RKO (cell line): ENCODE measurements around the gene COX6B2.
A peak's percentile ranks its signal among the peaks of the same experiment; 100 is the strongest.

ENCODE experiments used
- DNase-seq: peaks from one replicate; pipeline ENCODE4 v3.0.0-alpha.2; 2016; ENCODE audit warnings: low spot score

COX6B2 gene

GRCh38 chr19:55383279-55384130, 29.0 kb upstream of the COX6B2 start:
- peak; percentile 77 for DNase-seq

DNA sequence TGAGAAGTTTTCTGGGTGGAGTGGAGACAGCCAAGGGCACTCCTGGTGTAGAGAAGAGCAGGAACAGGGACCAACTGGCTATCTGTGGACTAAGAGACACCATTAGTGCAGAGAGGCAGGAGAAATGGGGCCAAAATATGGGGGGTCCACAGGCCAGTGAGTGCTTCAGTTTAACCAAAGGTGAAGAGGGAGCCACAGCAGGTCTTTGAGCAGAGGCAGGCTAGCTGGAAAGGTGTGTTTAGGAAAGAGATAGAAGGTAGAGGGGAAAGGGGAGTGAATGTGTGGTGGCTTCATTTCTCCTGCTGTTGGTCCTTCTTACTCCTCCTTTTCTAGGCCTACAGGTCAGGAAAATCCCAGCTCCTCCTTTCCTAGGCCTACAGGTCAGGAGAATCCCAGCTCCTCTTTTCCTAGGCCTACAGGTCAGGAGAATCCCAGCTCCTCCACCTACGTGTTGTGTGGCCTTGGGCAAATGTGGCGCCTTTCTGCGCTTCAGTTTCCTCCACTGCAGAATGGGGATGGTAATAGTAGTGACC, 28.1 kb upstream of the COX6B2 start:
- no peak for DNase-seq

- DNase-seq, result no peak
Measured at GRCh38 chr19:55382013-55382412, 27.5 kb upstream of the COX6B2 start.

- DNase-seq, result no peak
Measured at GRCh38 chr19:55379174-55379573, 24.7 kb upstream of the COX6B2 start.

GRCh38 chr19:55377356-55378131, 23.0 kb upstream of the COX6B2 start:
- no peak for DNase-seq

GRCh38 chr19:55376241-55376933, 21.9 kb upstream of the COX6B2 start, which contains the start of gene TMEM190:
Gene TMEM190 (plus strand): TSS chr19:55376826. CDS start chr19:55376854, 28 bp downstream.
- no peak for DNase-seq

GRCh38 chr19:55373993-55374757, 19.7 kb upstream of the COX6B2 start:
- no peak for DNase-seq

GRCh38 chr19:55373306-55373992, 18.9 kb upstream of the COX6B2 start:
- no peak for DNase-seq

- no peak for DNase-seq
Measured at GRCh38 chr19:55372316-55373081, 18.0 kb upstream of the COX6B2 start.

DNA sequence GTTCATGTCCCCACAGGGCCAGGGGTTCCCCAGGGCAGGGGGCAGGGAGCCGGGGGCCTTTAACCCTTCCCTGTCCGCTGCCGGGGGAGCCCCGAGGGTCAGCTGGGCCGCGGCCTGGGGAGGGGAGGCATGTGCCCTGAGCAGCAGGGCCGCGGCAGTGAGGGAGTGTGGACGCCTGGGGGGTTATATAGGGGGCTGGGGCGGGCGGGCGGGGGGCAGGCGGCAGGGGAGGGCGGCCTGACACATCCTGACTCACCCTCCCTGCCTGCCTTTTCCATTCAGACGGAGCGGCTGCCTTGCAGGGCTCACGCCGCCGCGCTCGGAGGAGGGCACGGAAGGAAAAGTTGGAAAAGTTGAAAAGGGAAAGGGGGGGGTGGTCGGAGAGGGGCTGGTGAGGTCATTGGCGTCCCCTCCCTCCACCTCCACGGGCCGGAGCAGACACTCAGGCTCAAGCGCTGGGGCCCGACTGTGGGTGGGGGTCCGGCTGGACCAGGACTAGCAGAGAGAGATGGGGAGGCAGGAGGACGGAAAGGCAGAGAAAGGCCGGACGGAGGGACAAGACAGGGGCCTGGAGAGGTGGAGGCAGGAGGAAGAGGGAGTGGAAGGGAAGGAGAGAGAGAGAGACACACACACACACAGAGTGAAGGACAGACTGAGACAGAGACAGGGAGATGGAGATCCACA, 15.9 kb upstream of the COX6B2 start, which contains the start of gene IL11:
TSS of gene IL11 (minus strand) at position 159 of the 684 bp plus-strand sequence. CDS start at position 6, 153 bp downstream.
- DNase-seq, result peak; percentile 74

GRCh38 chr19:55369653-55370304, 15.3 kb upstream of the COX6B2 start:
- peak; percentile 58 for DNase-seq

DNA sequence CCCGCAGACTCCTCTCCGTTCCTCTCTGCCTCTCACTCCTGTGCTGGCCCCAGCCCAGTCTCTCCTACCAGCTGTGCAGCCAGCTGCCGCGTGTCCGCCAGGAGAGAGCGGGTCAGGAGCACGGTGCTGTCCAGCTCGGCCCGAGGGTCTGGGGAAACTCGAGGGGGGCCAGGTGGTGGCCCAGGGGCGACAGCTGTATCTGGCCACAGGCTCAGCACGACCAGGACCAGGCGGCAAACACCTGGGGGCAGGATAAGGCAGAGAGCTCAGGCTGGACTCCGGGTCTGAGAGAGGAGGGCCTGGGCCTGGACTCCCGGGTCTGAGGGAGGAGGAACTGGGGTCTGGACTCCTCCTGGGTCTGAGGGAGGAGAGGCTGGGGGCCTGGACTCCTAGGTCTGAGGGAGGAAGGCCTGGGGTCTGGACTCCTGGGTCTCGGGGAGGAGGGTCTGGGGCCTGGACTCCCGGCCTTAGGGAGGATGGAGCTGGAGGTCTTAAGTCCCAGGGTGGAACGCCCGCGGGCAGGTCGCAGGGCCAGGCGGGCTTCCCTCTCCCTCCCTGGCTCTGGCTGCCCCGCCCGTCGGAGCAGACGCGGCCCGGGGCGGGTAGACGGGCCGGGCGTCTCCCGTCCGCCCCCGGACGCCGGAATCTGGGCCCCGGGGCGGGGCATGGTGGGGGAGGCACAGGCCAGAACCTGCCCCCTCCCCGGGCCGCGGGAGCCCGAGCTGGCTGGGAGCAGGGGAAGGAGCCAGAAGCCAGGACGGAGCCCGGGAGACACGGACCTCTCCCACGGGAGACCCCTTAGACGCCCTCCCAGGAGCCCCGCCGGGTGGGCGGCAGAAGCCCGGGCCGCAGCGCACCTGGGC, 14.4 kb upstream of the COX6B2 start:
- DNase-seq, result peak; percentile 46

DNA sequence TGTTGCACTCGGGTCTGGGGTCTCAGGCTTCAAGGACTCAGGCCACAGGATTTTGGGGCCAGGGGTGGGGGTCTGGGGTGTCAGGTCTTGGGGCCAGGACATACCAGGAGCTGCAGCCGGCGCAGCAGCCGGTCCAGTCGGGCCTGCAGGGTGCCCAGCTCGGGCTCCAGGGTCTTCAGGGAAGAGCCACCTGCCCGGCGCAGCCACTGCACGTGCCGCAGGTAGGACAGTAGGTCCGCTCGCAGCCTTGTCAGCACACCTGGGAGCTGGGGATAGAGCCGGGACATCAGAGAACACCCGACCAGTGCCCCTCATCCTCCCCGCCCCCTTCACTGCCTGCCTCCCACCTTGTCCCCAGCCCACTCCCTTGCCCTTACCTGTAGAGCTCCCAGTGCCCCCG, 13.6 kb upstream of the COX6B2 start:
- no peak for DNase-seq

DNA sequence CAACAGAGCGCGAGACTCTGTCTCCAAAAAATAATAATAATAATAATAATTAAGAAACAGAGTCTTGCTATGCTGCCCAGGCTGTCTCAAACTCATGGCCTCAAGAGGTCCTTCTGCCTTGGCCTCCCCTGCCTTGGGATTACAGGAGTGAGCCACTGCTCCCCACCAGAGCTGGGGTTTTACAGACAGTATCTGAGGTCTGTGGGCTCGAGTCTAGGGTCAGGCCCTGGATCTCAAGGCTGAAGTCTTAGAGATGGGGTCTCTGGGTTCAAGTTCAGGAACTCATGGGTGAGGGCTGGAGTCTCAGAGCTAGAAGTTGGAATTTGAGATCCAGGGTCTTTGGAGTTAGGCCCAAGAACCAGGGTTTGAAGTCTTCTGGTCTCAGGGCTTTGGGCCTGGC, 12.3 kb upstream of the COX6B2 start:
- no peak for DNase-seq

DNA sequence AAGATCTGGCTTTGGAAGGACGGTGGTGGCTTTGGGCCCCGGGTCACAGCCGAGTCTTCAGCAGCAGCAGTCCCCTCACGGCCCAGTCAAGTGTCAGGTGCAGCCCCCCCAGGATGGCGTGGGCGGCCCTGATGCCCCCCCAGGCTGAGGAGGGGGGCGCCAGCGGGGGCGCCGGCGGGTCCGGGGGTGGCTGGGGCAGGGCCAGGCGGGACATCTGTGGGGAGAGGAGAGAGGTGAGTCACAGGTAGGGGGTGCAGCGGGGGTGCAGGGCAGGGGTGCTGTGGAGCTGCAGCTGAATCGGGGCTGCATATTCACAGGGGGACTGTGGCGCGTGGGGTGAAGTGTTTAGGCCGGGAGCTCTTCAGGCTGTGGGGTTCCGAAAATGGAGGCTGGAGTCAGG, 11.4 kb upstream of the COX6B2 start:
- no peak for DNase-seq

DNA sequence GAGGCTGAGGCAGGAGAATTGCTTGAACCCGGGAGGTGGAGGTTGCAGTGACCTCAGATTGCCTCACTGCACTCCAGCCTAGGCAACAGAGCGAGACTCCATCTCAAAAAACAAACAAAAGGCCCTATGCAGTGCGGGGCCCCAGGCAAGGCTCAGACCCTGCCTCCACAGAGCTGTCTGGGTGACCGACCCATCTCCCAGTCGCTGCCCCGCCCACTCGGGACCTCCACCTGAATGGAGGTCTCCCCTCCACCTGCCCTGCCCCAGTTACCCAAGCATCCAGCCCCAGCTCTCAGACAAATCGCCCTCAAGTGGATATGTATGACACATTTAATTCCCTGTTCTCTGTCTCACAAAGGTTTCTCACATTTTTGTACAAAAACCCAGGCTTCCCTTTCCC, 10.7 kb upstream of the COX6B2 start:
- DNase-seq, result no peak

DNA sequence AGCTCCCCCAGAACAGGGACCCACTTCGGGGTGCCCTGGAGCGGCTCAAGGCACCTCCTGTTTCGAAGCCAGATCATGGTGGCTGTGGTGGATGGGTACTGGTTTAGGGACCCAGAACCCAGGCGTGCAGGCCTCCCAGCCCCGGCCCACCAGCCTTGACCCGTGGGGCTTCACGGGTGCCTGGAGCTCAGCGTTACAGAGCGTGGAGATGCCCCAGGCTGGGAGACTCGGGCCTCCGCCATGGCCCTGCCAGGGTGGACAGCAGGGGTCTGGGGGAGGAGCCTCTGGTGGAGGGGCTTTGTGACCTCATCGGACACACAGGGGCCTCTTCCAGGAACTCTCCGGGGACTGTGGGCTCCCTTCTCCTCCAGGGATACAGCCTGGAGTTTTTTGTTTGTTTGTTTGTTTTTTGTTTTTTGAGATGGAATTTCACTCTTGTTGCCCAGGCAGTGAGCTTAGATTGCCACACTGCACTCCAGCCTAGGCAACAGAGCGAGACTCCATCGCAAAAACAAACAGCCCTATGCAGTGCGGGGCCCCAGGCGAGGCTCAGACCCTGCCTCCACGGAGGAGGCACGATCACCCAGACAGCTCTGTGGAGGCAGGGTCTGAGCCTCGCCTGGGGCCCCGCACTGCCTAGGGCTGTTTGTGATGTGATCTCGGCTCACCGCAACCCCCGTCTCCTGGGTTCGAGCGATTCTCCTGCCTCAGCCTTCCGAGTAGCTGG, 8.6 kb upstream of the COX6B2 start, which contains the start of gene GARIN5B:
TSS of gene GARIN5B (minus strand) at position 271 of the 727 bp plus-strand sequence. CDS start at position 77, 194 bp downstream.
- DNase-seq, result no peak
